Astrocyte of the spinal cord (primary cell): ENCODE measurements around the gene ALS2.

Experiments used
- DNase-seq: peaks from one replicate; pipeline ENCODE4 v3.0.0; 2011; ENCODE audit warnings: low read depth, low spot score
- H3K4me3 ChIP-seq: 2 replicates; pipeline ENCODE4 v1.5.1; 2011; ENCODE audit warnings: low read depth, mild to moderate bottlenecking, low read length, moderate library complexity
- CTCF ChIP-seq: IDR thresholded peaks from 2 replicates; pipeline ENCODE4 v1.5.1; 2012; ENCODE audit warnings: low read depth, mild to moderate bottlenecking, low read length, inconsistent platforms
- in situ Hi-C: cut with HindIII; loops from 2 replicates; pipeline ENCODE4 v1.10.0; 2017; ENCODE audit warnings: low sequenced_read_pairs

ALS2 gene

GRCh38 chr2:201746551-201746950, 34.2 kb downstream of the ALS2 start:
- H3K4me3 ChIP-seq = no peak overlapping the region
- in situ Hi-C loops = no loop called here
- TF ChIP-seq CTCF = no peak
- DNase-seq = no peak

GRCh38 chr2:201735486-201735885, 45.2 kb downstream of the ALS2 start:
- no peak overlapping the region for H3K4me3 ChIP-seq
- no peak for TF ChIP-seq CTCF
- peak; percentile 4 for DNase-seq
- in situ Hi-C loops = no loop called here

GRCh38 chr2:201734111-201734510, 46.6 kb downstream of the ALS2 start:
- H3K4me3 ChIP-seq = no peak overlapping the region
- DNase-seq = no peak
- no peak for TF ChIP-seq CTCF
- in situ Hi-C loops = no loop called here

- no peak for TF ChIP-seq CTCF
- no peak overlapping the region for H3K4me3 ChIP-seq
- DNase-seq = no peak
- in situ Hi-C loops = no loop called here
Observed at GRCh38 chr2:201733544-201733943, 47.2 kb downstream of the ALS2 start.

- H3K4me3 ChIP-seq = no peak overlapping the region
- TF ChIP-seq CTCF = no peak
- in situ Hi-C loops = no loop called here
- no peak for DNase-seq
Observed at GRCh38 chr2:201730651-201731285, 50.0 kb downstream of the ALS2 start.

GRCh38 chr2:201715459-201715858, 65.3 kb downstream of the ALS2 start:
- no peak overlapping the region for H3K4me3 ChIP-seq
- DNase-seq = no peak
- in situ Hi-C loops = no loop called here
- no peak for TF ChIP-seq CTCF

- H3K4me3 ChIP-seq = no peak overlapping the region
- no peak for TF ChIP-seq CTCF
- no peak for DNase-seq
- in situ Hi-C loops = no loop called here
Observed at GRCh38 chr2:201712726-201713125, 68.0 kb downstream of the ALS2 start.
